IMR-90 (cell line): ENCODE measurements around the gene ACTRT2. TPM values are rescaled to one million over a fixed set of nuclear protein-coding genes. Genes with fewer than 3 reads are reported as not detected.

ENCODE experiments used
- ATAC-seq: fragments of 200-7000 bp; cut with Tn5 transposase; 2 replicates; pipeline ENCODE4 v1.9.1; 2020; ENCODE audit warnings: low read depth, mild to moderate bottlenecking, moderate library complexity
- BruUV-seq: library from RNA; stranded (reverse); fragments of 400-500 nt; replicated peaks from 2 replicates; lab custom pipeline; 2021; lab: Mats Ljungman, UMichigan
- CTCF ChIA-PET: fragments of 300-600 bp; formaldehyde crosslinking; extraction: SDS; loops from one replicate; lab custom pipeline; 2021; ENCODE audit warnings: antibody characterized with exemption; lab: Yijun Ruan, JAX
- POLR2A ChIA-PET: fragments of 300-600 bp; sonication (Branson Sonifier 250); formaldehyde crosslinking; loops from one replicate; lab custom pipeline; 2022; ENCODE audit warnings: antibody characterized with exemption; ENCODE audit not compliant: unreplicated experiment; lab: Charles Lee
- DNase-seq: peaks from one replicate; pipeline ENCODE4 v3.0.0; 2013
- H2AFZ ChIP-seq: replicated peaks from 2 replicates; pipeline ENCODE3; 2013; ENCODE audit warnings: low read length, mild to moderate bottlenecking; ENCODE audit not compliant: poor library complexity
- H2AK5ac ChIP-seq: 2 replicates; pipeline ENCODE4 v1.6.1; 2013; ENCODE audit warnings: low read depth, low read length, inconsistent platforms
- H2AK9ac ChIP-seq: replicated peaks from 2 replicates; pipeline ENCODE3; 2013; ENCODE audit warnings: mild to moderate bottlenecking, low read depth, low read length, moderate library complexity; ENCODE audit not compliant: poor library complexity
- H2BK120ac ChIP-seq: 2 replicates; pipeline ENCODE4 v1.6.1; 2013; ENCODE audit warnings: low read depth, low read length, inconsistent platforms
- H2BK15ac ChIP-seq: 3 replicates; pipeline ENCODE4 v1.6.1; 2013; ENCODE audit warnings: low read depth, low read length, inconsistent platforms
- H2BK20ac ChIP-seq: 2 replicates; pipeline ENCODE4 v1.6.1; 2013; ENCODE audit warnings: low read depth, mild to moderate bottlenecking, inconsistent platforms, low read length, moderate library complexity
- H2BK5ac ChIP-seq: 2 replicates; pipeline ENCODE4 v1.6.1; 2013; ENCODE audit warnings: mild to moderate bottlenecking, low read depth, low read length, inconsistent platforms; ENCODE audit not compliant: poor library complexity, severe bottlenecking
- H3K14ac ChIP-seq: replicated peaks from 2 replicates; pipeline ENCODE4 v1.6.1; 2013; ENCODE audit warnings: low read depth, low read length, inconsistent platforms
- H3K18ac ChIP-seq: 2 replicates; pipeline ENCODE4 v1.6.1; 2013; ENCODE audit warnings: low read depth, low read length, control low read depth
- H3K23ac ChIP-seq: 2 replicates; pipeline ENCODE4 v1.6.1; 2013; ENCODE audit warnings: low read depth, low read length, inconsistent platforms
- H3K27ac ChIP-seq: 2 replicates; pipeline ENCODE4 v1.5.1; 2013; ENCODE audit warnings: mild to moderate bottlenecking, control low read depth, low read length; ENCODE audit not compliant: insufficient read depth
- H3K27me3 ChIP-seq: 2 replicates; pipeline ENCODE4 v1.6.1; 2013; ENCODE audit warnings: low read length; ENCODE audit not compliant: control insufficient read depth, insufficient read depth
- H3K36me3 ChIP-seq: 2 replicates; pipeline ENCODE4 v1.6.1; 2013; ENCODE audit warnings: low read length, mixed read lengths; ENCODE audit not compliant: control insufficient read depth, insufficient read depth
- H3K4ac ChIP-seq: 2 replicates; pipeline ENCODE4 v1.6.1; 2013; ENCODE audit warnings: low read depth, low read length, inconsistent platforms
- H3K4me1 ChIP-seq: 2 replicates; pipeline ENCODE4 v1.6.1; 2013; ENCODE audit warnings: low read length, mixed read lengths; ENCODE audit not compliant: control insufficient read depth, insufficient read depth
- H3K4me2 ChIP-seq: 2 replicates; pipeline ENCODE4 v1.6.1; 2013; ENCODE audit warnings: low read depth, mild to moderate bottlenecking, control low read depth, low read length, moderate library complexity
- H3K4me3 ChIP-seq: 2 replicates; pipeline ENCODE4 v1.5.1; 2013; ENCODE audit warnings: low read depth, mild to moderate bottlenecking, control low read depth, low read length, moderate library complexity; ENCODE audit not compliant: insufficient read depth
- H3K56ac ChIP-seq: 2 replicates; pipeline ENCODE4 v1.6.1; 2013; ENCODE audit warnings: low read length, inconsistent platforms; ENCODE audit not compliant: insufficient read depth; ENCODE audit errors: extremely low read depth
- H3K79me1 ChIP-seq, 2 experiments: 2 replicates each; pipeline ENCODE4 v1.6.1; 2013; ENCODE audit warnings: low read length in 2 of 2, inconsistent platforms in 1 of 2, low read depth in 1 of 2
- H3K9ac ChIP-seq: 2 replicates; pipeline ENCODE4 v1.6.1; 2013; ENCODE audit warnings: low read depth, low read length, control low read depth
- H3K9me1 ChIP-seq: 2 replicates; pipeline ENCODE4 v1.6.1; 2013; ENCODE audit warnings: low read length, inconsistent platforms; ENCODE audit not compliant: insufficient read depth
- H3K9me3 ChIP-seq: 2 replicates; pipeline ENCODE4 v1.6.1; 2013; ENCODE audit warnings: low read length; ENCODE audit not compliant: control insufficient read depth, insufficient read depth
- H4K20me1 ChIP-seq: 2 replicates; pipeline ENCODE4 v1.6.1; 2013; ENCODE audit warnings: low read length, inconsistent platforms; ENCODE audit not compliant: insufficient read depth
- H4K5ac ChIP-seq: 2 replicates; pipeline ENCODE4 v1.6.1; 2013; ENCODE audit warnings: mild to moderate bottlenecking, low read depth, low read length, control low read depth
- H4K8ac ChIP-seq, 2 experiments: 2 replicates each; pipeline ENCODE4 v1.6.1; 2013; ENCODE audit warnings: low read depth in 2 of 2, low read length in 2 of 2, control low read depth in 1 of 2, inconsistent platforms in 1 of 2
- H4K91ac ChIP-seq: 2 replicates; pipeline ENCODE4 v1.6.1; 2013; ENCODE audit warnings: low read depth, low read length, inconsistent platforms; ENCODE audit not compliant: insufficient read depth
- BHLHE40 ChIP-seq: fragments of 150-350 bp; IDR thresholded peaks from 2 replicates; pipeline ENCODE4 v1.6.1; 2016; ENCODE audit warnings: mild to moderate bottlenecking, low read depth, low read length
- CTCF ChIP-seq: conservative IDR thresholded peaks from 2 replicates; pipeline ENCODE4 v1.5.1; 2012; ENCODE audit warnings: mild to moderate bottlenecking, low read depth, low read length, improper control_type of control experiment
- ELK1 ChIP-seq: fragments of 150-350 bp; IDR thresholded peaks from 2 replicates; pipeline ENCODE4 v1.6.1; 2016; ENCODE audit warnings: low read depth, mild to moderate bottlenecking, low read length, moderate library complexity, borderline replicate concordance
- MAFK ChIP-seq: IDR thresholded peaks from 2 replicates; pipeline ENCODE4 v1.6.1; 2012; ENCODE audit warnings: low read depth, low read length, improper control_type of control experiment
- MAZ ChIP-seq: IDR thresholded peaks from 2 replicates; pipeline ENCODE4 v1.6.1; 2012; ENCODE audit warnings: low read depth, mild to moderate bottlenecking, low read length, improper control_type of control experiment, moderate library complexity, borderline replicate concordance
- MXI1 ChIP-seq: IDR thresholded peaks from 2 replicates; pipeline ENCODE4 v1.6.1; 2012; ENCODE audit warnings: low read depth, mild to moderate bottlenecking, low read length, moderate library complexity, borderline replicate concordance
- NFE2L2 ChIP-seq: fragments of 150-350 bp; IDR thresholded peaks from 2 replicates; pipeline ENCODE4 v1.6.1; 2016; ENCODE audit warnings: low read depth, mild to moderate bottlenecking, low read length
- POLR2A ChIP-seq: IDR thresholded peaks from 2 replicates; pipeline ENCODE4 v1.6.1; 2012; ENCODE audit warnings: mild to moderate bottlenecking, low read depth, low read length
- RAD21 ChIP-seq: IDR thresholded peaks from 2 replicates; pipeline ENCODE4 v1.6.1; 2012; ENCODE audit warnings: low read length, improper control_type of control experiment
- RCOR1 ChIP-seq: IDR thresholded peaks from 2 replicates; pipeline ENCODE4 v1.6.1; 2012; ENCODE audit warnings: mild to moderate bottlenecking, low read length, improper control_type of control experiment; ENCODE audit not compliant: insufficient replicate concordance
- USF2 ChIP-seq: fragments of 150-350 bp; IDR thresholded peaks from 2 replicates; pipeline ENCODE4 v1.6.1; 2017; ENCODE audit warnings: mild to moderate bottlenecking, antibody characterized with exemption, low read length, low read depth
- WGBS, 2 experiments: methylation state at CpG; one replicate each; pipeline versions ENCODE4 v1.1.5 to v1.1.7; 2013; ENCODE audit warnings: missing lambda C conversion rate in 2 of 2; ENCODE audit not compliant: insufficient read length in 1 of 2; ENCODE audit errors: extremely low coverage in 2 of 2; 5-methylcytosine and 5-hydroxymethylcytosine counted together
- dilution Hi-C: fragments of 300-500 bp; cut with HindIII; formaldehyde crosslinking; loops from one replicate; pipeline ENCODE4 v1.14.3; 2018; ENCODE audit warnings: low sequenced_read_pairs; ENCODE audit not compliant: unreplicated experiment
- in situ Hi-C: fragments of 300-500 bp; cut with MboI; formaldehyde crosslinking; loops from 3 replicates; pipeline ENCODE4 v1.14.3; 2019; ENCODE audit warnings: low sequenced_read_pairs, inconsistent platforms, mixed read lengths
- intact Hi-C: fragments of 100-400 bp; cut with micrococcal nuclease; formaldehyde crosslinking; loops from 2 replicates; pipeline ENCODE4 v1.10.0; 2022
- polyA plus RNA-seq, 3 experiments: library from polyadenylated mRNA; depleted of rRNA; stranded (reverse); fragments of >200 nt; gene quantifications; 2 replicates each; pipeline ENCODE4 v1.2.3, GENCODE V29; 2012; ENCODE audit warnings: low replicate concordance in 1 of 3
- total RNA-seq: library from RNA; depleted of rRNA; stranded (reverse); fragments of >200 nt; gene quantifications from 2 replicates; pipeline ENCODE4 v1.2.3, GENCODE V29; 2012

ACTRT2 gene
- total and polyA plus RNA-seq, 2 of the 4 experiments (the other 2 are of a cell fraction), result not detected

GRCh38 chr1:3052501-3052900 is 31.2 kb downstream of the ACTRT2 start:
- H3K4me3 ChIP-seq, result no peak overlapping the region
- H3K27me3 ChIP-seq, result no peaks in the 10 kb centered on the region
- no peak overlapping the region for H4K91ac ChIP-seq
- no peaks in the 10 kb centered on the region for H3K9me1 ChIP-seq
- H3K4me1 ChIP-seq, result no peaks in the 10 kb centered on the region
- in situ Hi-C loops, result loop anchor here (25.0 kb wide), 1 partner anchor 615 kb away; no protein-coding TSS in a partner anchor
- no peak overlapping the region for H3K18ac ChIP-seq
- H3K27ac ChIP-seq, result no peak overlapping the region
- ATAC-seq (no peak), DNase-seq (no peak)
- no peak overlapping the region for H2BK15ac ChIP-seq
- H4K5ac ChIP-seq, result no peak overlapping the region
- no peak overlapping the region for H2BK120ac ChIP-seq
- H2AFZ ChIP-seq, result no peak overlapping the region
- H2BK20ac ChIP-seq, result no peak overlapping the region
- H3K4me2 ChIP-seq, result no peak overlapping the region
- POLR2A ChIA-PET, result no interaction called here
- dilution Hi-C loops, result no loop called here
- no peaks in the 10 kb centered on the region for H3K79me1 ChIP-seq
- H2BK5ac ChIP-seq, result no peak overlapping the region
- H4K20me1 ChIP-seq, result no peaks in the 10 kb centered on the region
- H3K14ac ChIP-seq, result no peak overlapping the region
- peaks cover 2% of the 10 kb centered on the region; the same call in 1 of the 2 replicates for H3K9me3 ChIP-seq
- BruUV-seq, result no TSS peak
- H3K23ac ChIP-seq, result no peak overlapping the region
- no peak overlapping the region for H2AK5ac ChIP-seq
- WGBS, 2 experiments, result no CpG with 5 or more reads among the region's 5 CpGs
- TF ChIP-seq NFE2L2 (no peak), CTCF (no peak), MAFK (no peak), MXI1 (no peak), RAD21 (no peak), POLR2A (no peak), RCOR1 (no peak), MAZ (no peak), USF2 (no peak), ELK1 (no peak), BHLHE40 (no peak)
- intact Hi-C loops, result no loop called here
- no peak overlapping the region for H3K56ac ChIP-seq
- H3K36me3 ChIP-seq, result no peaks in the 10 kb centered on the region
- CTCF ChIA-PET, result no interaction called here
- H3K4ac ChIP-seq, result no peak overlapping the region
- H3K9ac ChIP-seq, result no peak overlapping the region
- no peak overlapping the region for H2AK9ac ChIP-seq
- no peak overlapping the region for H4K8ac ChIP-seq
